Stomach smooth muscle (tissue), 2 donors: Measurements from ENCODE around the gene CPNE1.

Source experiments
- H3K27ac ChIP-seq: one replicate; pipeline ENCODE4 v1.7.0; 2013; ENCODE audit warnings: mild to moderate bottlenecking, low read length, inconsistent platforms
- H3K27me3 ChIP-seq, 2 donors: one replicate each; pipeline ENCODE4 v1.7.0; 2013; ENCODE audit warnings: low read length in 2 of 2; ENCODE audit not compliant: insufficient read depth in 2 of 2, control insufficient read depth in 1 of 2
- H3K36me3 ChIP-seq, 2 donors: one replicate each; pipeline ENCODE4 v1.7.0; 2013; ENCODE audit warnings: low read length in 2 of 2; ENCODE audit not compliant: control insufficient read depth in 2 of 2, insufficient read depth in 2 of 2
- H3K4me1 ChIP-seq: one replicate; pipeline ENCODE4 v1.7.0; 2013; ENCODE audit warnings: low read length; ENCODE audit not compliant: control insufficient read depth, insufficient read depth
- H3K4me3 ChIP-seq, 2 donors: one replicate each; pipeline ENCODE4 v1.7.0; 2013; ENCODE audit warnings: low read length in 2 of 2
- H3K9ac ChIP-seq, 2 donors: one replicate each; pipeline ENCODE4 v1.7.0; 2013; ENCODE audit warnings: low read length in 2 of 2, mild to moderate bottlenecking in 1 of 2
- H3K9me3 ChIP-seq, 2 donors: one replicate each; pipeline ENCODE4 v1.7.0; 2013; ENCODE audit warnings: low read length in 2 of 2; ENCODE audit not compliant: control insufficient read depth in 2 of 2
- donor health status: healthy.
- donor health status: Pancreatic carcinoma.

The CPNE1 gene

DNA sequence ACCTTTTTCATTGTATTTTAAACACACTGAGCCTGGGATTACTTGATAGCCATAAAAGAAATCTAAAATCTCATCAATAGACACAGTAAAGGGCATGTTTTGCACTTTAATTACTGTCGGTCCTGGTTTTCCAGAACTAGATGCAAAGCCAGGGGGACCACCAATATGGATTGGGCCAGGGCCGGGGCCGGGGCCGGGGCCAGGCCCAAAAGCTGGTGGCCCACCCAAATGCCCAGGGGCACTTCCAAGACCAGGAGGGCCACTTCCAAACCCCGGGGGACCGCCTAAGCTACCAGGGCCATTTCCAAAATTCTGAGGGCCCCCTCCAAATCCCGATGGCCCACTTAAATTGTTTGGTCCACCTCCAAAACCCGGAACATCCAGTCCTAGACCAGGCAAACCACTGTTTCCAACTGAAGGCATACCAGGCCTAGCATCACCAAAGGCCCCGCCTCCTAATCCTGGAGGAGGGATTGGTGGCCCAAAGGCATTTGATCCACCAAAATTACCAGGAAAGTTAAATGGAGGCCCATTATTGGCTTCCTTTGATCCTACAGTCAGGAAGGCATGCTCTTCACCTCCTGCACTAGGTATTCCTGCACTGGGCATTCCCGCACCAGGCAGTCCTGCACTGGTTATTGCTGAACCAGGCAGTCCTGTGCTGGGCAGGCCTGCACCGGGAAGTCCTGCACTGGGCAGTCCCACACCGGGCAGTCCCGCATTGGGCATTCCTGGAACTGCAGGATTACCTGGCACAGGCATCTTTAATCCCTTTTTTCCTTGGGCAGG is 11.9 kb downstream of the CPNE1 start:
- Histone ChIP-seq H3K4me1 (peaks cover 10% of the 10 kb centered on the region), H3K9me3 (no peaks in the 10 kb centered on the region), H3K4me3 (no peak overlapping the region), H3K9ac (no peak overlapping the region), H3K36me3 (peaks cover 19 to 20% of the 10 kb centered on the region in 2 donors), H3K27ac (no peak overlapping the region), H3K27me3 (no peaks in the 10 kb centered on the region)

DNA sequence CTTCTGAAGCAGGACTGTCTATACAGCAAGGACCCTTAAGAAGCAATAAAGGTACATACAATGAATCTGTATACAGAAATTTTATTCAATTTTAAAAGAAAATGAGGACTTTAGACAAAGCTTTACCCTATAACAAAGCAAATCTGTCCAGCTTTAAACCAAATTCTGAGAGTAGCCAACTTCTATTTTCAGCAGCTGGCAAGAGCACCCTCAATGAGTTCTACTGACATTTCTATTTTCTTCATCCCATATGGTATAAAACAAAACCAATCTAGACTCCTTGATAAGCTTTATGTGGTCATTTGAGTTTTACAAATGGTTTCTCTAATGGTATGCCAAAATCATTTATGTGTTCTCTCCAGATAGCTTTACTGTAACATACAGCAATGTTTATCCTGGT is 12.7 kb downstream of the CPNE1 start:
- Histone ChIP-seq H3K4me1 (peaks cover 10% of the 10 kb centered on the region), H3K27ac (no peak overlapping the region), H3K9me3 (no peaks in the 10 kb centered on the region), H3K36me3 (peaks cover 19 to 20% of the 10 kb centered on the region in 2 donors), H3K9ac (no peak overlapping the region), H3K27me3 (no peaks in the 10 kb centered on the region), H3K4me3 (no peak overlapping the region)

DNA sequence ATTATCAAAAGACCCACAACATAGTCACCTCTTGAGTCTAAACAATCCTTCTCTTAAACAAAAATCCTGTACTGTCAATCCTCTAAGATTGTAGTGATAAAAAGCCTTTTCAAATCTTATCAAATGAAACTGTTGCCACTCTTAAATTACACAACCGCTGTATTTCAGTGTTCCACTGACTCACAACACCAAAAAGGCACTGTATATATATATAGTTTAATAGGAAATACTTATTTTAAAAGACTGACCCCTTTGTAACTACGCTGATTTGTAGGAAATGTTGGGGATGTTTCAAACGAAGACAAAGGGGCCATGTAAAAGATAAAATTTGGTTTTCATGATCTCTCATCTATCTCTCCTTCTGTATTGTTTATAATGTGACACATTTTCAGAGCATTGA is 14.1 kb downstream of the CPNE1 start:
- Histone ChIP-seq H3K27ac (no peak overlapping the region), H3K4me1 (peaks cover 10% of the 10 kb centered on the region), H3K36me3 (peaks cover 19 to 20% of the 10 kb centered on the region in 2 donors), H3K9me3 (no peaks in the 10 kb centered on the region), H3K27me3 (no peaks in the 10 kb centered on the region), H3K9ac (no peak overlapping the region), H3K4me3 (no peak overlapping the region)

DNA sequence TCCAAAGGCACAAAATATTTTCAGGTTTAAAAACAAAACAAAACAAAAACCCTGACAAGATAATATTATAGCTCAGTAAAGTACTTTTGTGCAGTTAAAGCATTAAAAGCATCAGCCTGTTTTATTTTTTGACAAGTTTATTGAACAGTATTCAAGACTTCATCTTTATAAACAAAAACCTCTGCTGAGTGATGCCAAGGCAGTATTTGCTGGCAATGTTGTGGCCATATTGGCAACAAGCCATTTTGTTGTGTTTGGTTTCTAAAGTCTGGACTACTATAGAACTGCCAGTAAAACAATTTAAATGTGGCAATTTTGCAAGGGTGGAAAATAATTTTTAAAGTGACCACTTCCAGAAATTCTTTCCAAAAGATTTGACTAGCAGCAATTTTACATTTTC is 15.9 kb downstream of the CPNE1 start:
- no peaks in the 10 kb centered on the region for H3K9me3 ChIP-seq
- no peak overlapping the region for H3K4me3 ChIP-seq
- no peak overlapping the region for H3K9ac ChIP-seq
- H3K27ac ChIP-seq = no peak overlapping the region
- peaks cover 10% of the 10 kb centered on the region for H3K4me1 ChIP-seq
- H3K27me3 ChIP-seq = no peaks in the 10 kb centered on the region
- H3K36me3 ChIP-seq = peaks cover 4 to 5% of the 10 kb centered on the region in 2 donors

DNA sequence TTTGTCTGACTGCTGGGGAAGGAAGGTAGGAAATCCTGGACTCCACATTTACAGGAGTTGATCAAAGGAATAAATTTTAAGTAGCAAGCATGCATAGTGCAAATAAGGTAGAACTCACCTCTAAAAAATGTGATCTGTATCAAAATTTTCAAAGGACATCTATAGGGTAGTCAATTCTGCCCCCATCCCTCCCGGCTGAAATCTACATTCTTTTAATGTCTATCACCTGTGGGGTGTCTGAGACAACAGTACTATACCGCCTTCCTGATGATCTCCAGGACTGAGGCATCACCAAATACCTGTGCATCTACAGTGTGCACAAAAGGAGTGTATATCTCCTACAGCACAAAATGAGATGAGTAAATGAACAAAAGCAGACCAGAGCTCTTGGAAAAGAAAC is 19.9 kb downstream of the CPNE1 start:
- Histone ChIP-seq H3K27ac (no peak overlapping the region), H3K36me3 (no peaks in the 10 kb centered on the region), H3K27me3 (no peaks in the 10 kb centered on the region), H3K9me3 (no peaks in the 10 kb centered on the region), H3K4me3 (no peak overlapping the region), H3K9ac (no peak overlapping the region), H3K4me1 (peaks cover 7% of the 10 kb centered on the region)

- no peak overlapping the region for H3K9ac ChIP-seq
- H3K9me3 ChIP-seq = no peaks in the 10 kb centered on the region
- H3K27ac ChIP-seq = no peak overlapping the region
- no peaks in the 10 kb centered on the region for H3K36me3 ChIP-seq
- H3K4me3 ChIP-seq = no peak overlapping the region
- no peaks in the 10 kb centered on the region for H3K27me3 ChIP-seq
- H3K4me1 ChIP-seq = peaks cover 3% of the 10 kb centered on the region
Observed at GRCh38 chr20:35643045-35643444, 21.7 kb downstream of the CPNE1 start.

DNA sequence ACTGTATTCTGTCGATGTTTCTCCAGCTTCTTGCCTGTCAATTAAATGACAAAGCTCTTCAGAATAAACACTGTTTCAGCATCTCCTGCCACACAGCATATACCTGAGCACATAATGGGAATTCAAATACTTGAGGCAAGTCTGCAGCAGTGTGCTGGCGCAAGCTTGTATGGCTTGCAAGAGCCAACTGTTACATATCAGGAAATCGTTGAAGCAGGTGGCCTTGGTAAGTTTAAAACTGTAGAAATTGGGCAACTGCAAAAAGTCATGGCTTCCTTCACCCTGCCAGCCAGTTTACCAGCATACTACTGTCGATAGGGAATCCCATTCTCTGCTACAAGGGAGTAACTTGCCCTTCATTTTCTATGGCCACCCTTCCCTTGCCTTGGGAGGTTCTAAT is 23.0 kb downstream of the CPNE1 start:
- Histone ChIP-seq H3K4me1 (peaks cover 3% of the 10 kb centered on the region), H3K36me3 (no peaks in the 10 kb centered on the region), H3K27ac (no peak overlapping the region)

GRCh38 chr20:35640724-35641123 is 24.0 kb downstream of the CPNE1 start:
- no peak overlapping the region for H3K4me3 ChIP-seq
- no peaks in the 10 kb centered on the region for H3K9me3 ChIP-seq
- no peaks in the 10 kb centered on the region for H3K36me3 ChIP-seq
- peaks cover 8% of the 10 kb centered on the region for H3K4me1 ChIP-seq
- no peaks in the 10 kb centered on the region for H3K27me3 ChIP-seq
- H3K9ac ChIP-seq = no peak overlapping the region
- no peak overlapping the region for H3K27ac ChIP-seq

More for the DNA sequence above, 23.0 kb downstream of the CPNE1 start:
- H3K4me3 ChIP-seq = no peak overlapping the region
- no peaks in the 10 kb centered on the region for H3K9me3 ChIP-seq
- no peaks in the 10 kb centered on the region for H3K27me3 ChIP-seq
- no peak overlapping the region for H3K9ac ChIP-seq

DNA sequence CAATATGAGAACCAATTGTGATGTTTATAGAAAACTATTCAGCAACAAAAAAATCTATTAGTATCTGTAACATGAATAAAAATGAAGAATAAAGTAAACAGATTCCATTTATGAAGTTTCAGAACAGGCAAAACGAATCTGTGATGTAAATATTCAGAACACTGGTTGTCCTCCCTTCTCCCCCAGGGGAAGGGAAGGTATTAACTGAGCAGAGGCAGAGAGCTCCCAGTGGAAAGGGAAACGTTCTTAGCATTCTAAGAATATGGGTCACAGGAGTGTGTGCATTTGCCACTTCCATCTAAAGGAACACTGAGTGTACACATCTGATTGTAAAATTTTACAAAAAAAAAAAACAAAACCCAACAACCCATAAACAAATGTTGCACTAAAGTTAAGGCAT is 25.9 kb downstream of the CPNE1 start:
- Histone ChIP-seq H3K9ac (no peak overlapping the region), H3K36me3 (no peaks in the 10 kb centered on the region), H3K4me3 (no peak overlapping the region), H3K27ac (no peak overlapping the region), H3K9me3 (no peaks in the 10 kb centered on the region), H3K4me1 (peaks cover 10% of the 10 kb centered on the region), H3K27me3 (no peaks in the 10 kb centered on the region)

DNA sequence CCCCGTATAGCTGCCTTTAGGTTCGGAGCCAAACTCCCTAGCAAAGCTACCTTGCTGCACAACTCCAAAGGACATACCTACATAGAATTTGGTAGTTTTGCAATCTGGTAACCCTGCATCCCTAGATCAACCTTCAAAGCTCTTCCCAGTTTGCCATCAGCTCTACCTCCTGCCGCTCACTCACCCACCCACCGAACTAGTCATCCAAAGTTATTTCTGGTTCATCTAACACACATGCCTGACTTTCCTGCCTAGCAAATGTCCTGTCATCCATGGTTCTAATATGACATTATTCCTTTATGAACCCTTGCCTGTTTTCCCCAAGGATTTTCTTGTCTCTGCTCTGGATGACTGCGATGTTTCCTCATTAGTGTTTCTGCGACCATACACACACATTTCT is 27.4 kb downstream of the CPNE1 start:
- peaks cover 0 to 5% of the 10 kb centered on the region in 2 donors for H3K36me3 ChIP-seq
- H3K9me3 ChIP-seq = no peaks in the 10 kb centered on the region
- no peaks in the 10 kb centered on the region for H3K27me3 ChIP-seq
- H3K27ac ChIP-seq = no peak overlapping the region
- peaks cover 10% of the 10 kb centered on the region for H3K4me1 ChIP-seq
- no peak overlapping the region for H3K9ac ChIP-seq
- H3K4me3 ChIP-seq = no peak overlapping the region

GRCh38 chr20:35636095-35636494 is 28.6 kb downstream of the CPNE1 start:
- no peak overlapping the region for H3K9ac ChIP-seq
- H3K9me3 ChIP-seq = no peaks in the 10 kb centered on the region
- peaks cover 7 to 15% of the 10 kb centered on the region in 2 donors for H3K36me3 ChIP-seq

More at GRCh38 chr20:35636095-35636494, 28.6 kb downstream of the CPNE1 start:
- Histone ChIP-seq H3K27me3 (no peaks in the 10 kb centered on the region), H3K27ac (no peak overlapping the region), H3K4me1 (peaks cover 10% of the 10 kb centered on the region), H3K4me3 (no peak overlapping the region)
